H9 (cell line): ENCODE data around the gene MYLK. TPM values are rescaled to one million over a fixed set of nuclear protein-coding genes. Genes with fewer than 3 reads are reported as not detected.

Source experiments
- DNase-seq: peaks from one replicate; pipeline ENCODE4 v3.0.0-alpha.2; 2017
- H2AFZ ChIP-seq: one replicate; pipeline ENCODE4 v1.6.1; 2013; ENCODE audit warnings: mild to moderate bottlenecking, low read length, control low read depth, moderate library complexity
- H2AK5ac ChIP-seq: 2 replicates; pipeline ENCODE4 v1.6.1; 2013; ENCODE audit warnings: low read length, control low read depth, mixed read lengths; ENCODE audit not compliant: insufficient read length
- H2BK120ac ChIP-seq: one replicate; pipeline ENCODE4 v1.6.1; 2013; ENCODE audit warnings: low read depth, mild to moderate bottlenecking, low read length, control low read depth, inconsistent platforms; ENCODE audit not compliant: poor library complexity, severe bottlenecking
- H2BK12ac ChIP-seq: 2 replicates; pipeline ENCODE4 v1.6.1; 2013; ENCODE audit warnings: low read length, control low read depth, mixed read lengths, low read depth; ENCODE audit not compliant: insufficient read length
- H2BK15ac ChIP-seq: 2 replicates; pipeline ENCODE4 v1.6.1; 2013; ENCODE audit warnings: low read depth, low read length, control low read depth
- H2BK20ac ChIP-seq: one replicate; pipeline ENCODE4 v1.6.1; 2013; ENCODE audit warnings: low read depth, mild to moderate bottlenecking, low read length, control low read depth, inconsistent platforms; ENCODE audit not compliant: poor library complexity, severe bottlenecking
- H2BK5ac ChIP-seq: 2 replicates; pipeline ENCODE4 v1.6.1; 2013; ENCODE audit warnings: low read length, control low read depth, mixed read lengths; ENCODE audit not compliant: insufficient read length
- H3K14ac ChIP-seq: 2 replicates; pipeline ENCODE4 v1.6.1; 2013; ENCODE audit warnings: low read length, control low read depth; ENCODE audit not compliant: insufficient read depth
- H3K18ac ChIP-seq: 2 replicates; pipeline ENCODE4 v1.6.1; 2013; ENCODE audit warnings: low read depth, mild to moderate bottlenecking, mixed read lengths, low read length, control low read depth; ENCODE audit not compliant: insufficient read length
- H3K23ac ChIP-seq: 2 replicates; pipeline ENCODE4 v1.6.1; 2013; ENCODE audit warnings: low read length, control low read depth, mixed read lengths, low read depth; ENCODE audit not compliant: insufficient read length
- H3K23me2 ChIP-seq: 2 replicates; pipeline ENCODE4 v1.6.1; 2013; ENCODE audit warnings: low read depth, mild to moderate bottlenecking, mixed read lengths, low read length, control low read depth; ENCODE audit not compliant: insufficient read length, poor library complexity, severe bottlenecking
- H3K27ac ChIP-seq: 2 replicates; pipeline ENCODE4 v1.5.1; 2013; ENCODE audit warnings: low read length, control low read depth, mixed read lengths, low read depth; ENCODE audit not compliant: insufficient read length
- H3K27me3 ChIP-seq: 2 replicates; pipeline ENCODE4 v1.6.1; 2013; ENCODE audit warnings: low read length, control low read depth, inconsistent platforms; ENCODE audit not compliant: insufficient read depth
- H3K4ac ChIP-seq: 2 replicates; pipeline ENCODE4 v1.6.1; 2013; ENCODE audit warnings: low read depth, mild to moderate bottlenecking, control low read depth, inconsistent platforms, low read length, moderate library complexity
- H3K4me1 ChIP-seq: 2 replicates; pipeline ENCODE4 v1.6.1; 2013; ENCODE audit warnings: low read length, control low read depth, inconsistent platforms; ENCODE audit not compliant: insufficient read depth
- H3K4me2 ChIP-seq: 2 replicates; pipeline ENCODE4 v1.6.1; 2013; ENCODE audit warnings: low read length, control low read depth, mixed read lengths; ENCODE audit not compliant: insufficient read length, insufficient read depth
- H3K56ac ChIP-seq: 2 replicates; pipeline ENCODE4 v1.6.1; 2013; ENCODE audit warnings: low read depth, mild to moderate bottlenecking, mixed read lengths, low read length, control low read depth; ENCODE audit not compliant: insufficient read length
- H3K79me1 ChIP-seq: 2 replicates; pipeline ENCODE4 v1.6.1; 2013; ENCODE audit warnings: low read depth, mild to moderate bottlenecking, moderate library complexity, low read length, control low read depth, inconsistent platforms; ENCODE audit not compliant: insufficient read depth, poor library complexity, severe bottlenecking
- H3K79me2 ChIP-seq: 2 replicates; pipeline ENCODE4 v1.6.1; 2013; ENCODE audit warnings: low read length, control low read depth, inconsistent platforms; ENCODE audit not compliant: insufficient read depth
- H3K9ac ChIP-seq: 2 replicates; pipeline ENCODE4 v1.6.1; 2013; ENCODE audit warnings: low read length, control low read depth, mixed read lengths; ENCODE audit not compliant: insufficient read length; ENCODE audit errors: extremely low read depth
- H3K9me3 ChIP-seq: one replicate; pipeline ENCODE4 v1.6.1; 2013; ENCODE audit warnings: low read depth, low read length, inconsistent platforms; ENCODE audit not compliant: control insufficient read depth
- H3T11ph ChIP-seq: one replicate; pipeline ENCODE4 v1.6.1; 2013; ENCODE audit warnings: mild to moderate bottlenecking, low read length, control low read depth, inconsistent platforms
- H4K20me1 ChIP-seq: one replicate; pipeline ENCODE4 v1.6.1; 2013; ENCODE audit not compliant: control insufficient read depth, insufficient read length, insufficient read depth
- H4K5ac ChIP-seq: 2 replicates; pipeline ENCODE4 v1.6.1; 2013; ENCODE audit warnings: low read depth, mild to moderate bottlenecking, mixed read lengths, low read length, control low read depth; ENCODE audit not compliant: insufficient read length
- H4K8ac ChIP-seq: replicated peaks from 2 replicates; pipeline ENCODE4 v1.6.1; 2013; ENCODE audit warnings: low read length, control low read depth, mixed read lengths, low read depth; ENCODE audit not compliant: insufficient read length
- H4K91ac ChIP-seq: 2 replicates; pipeline ENCODE4 v1.6.1; 2013; ENCODE audit warnings: low read depth, mild to moderate bottlenecking, moderate library complexity, mixed read lengths, low read length, control low read depth; ENCODE audit not compliant: insufficient read length
- H3K27ac Mint-ChIP-seq, 3 experiments: 2 replicates in 2 of 3; 3 replicates in 1 of 3; pipeline ENCODE4 v1.8.0; 2020 to 2021; ENCODE audit warnings: mixed read lengths in 3 of 3, mild to moderate bottlenecking in 1 of 3, moderate library complexity in 1 of 3
- H3K27me3 Mint-ChIP-seq: 2 replicates; pipeline ENCODE4 v1.8.0; 2021; ENCODE audit warnings: low read depth, mild to moderate bottlenecking, moderate library complexity, mixed read lengths
- H3K36me3 Mint-ChIP-seq, 3 experiments: 2 replicates in 2 of 3; 3 replicates in 1 of 3; pipeline ENCODE4 v1.8.0; 2020 to 2021; ENCODE audit warnings: low read depth in 3 of 3, mixed read lengths in 3 of 3; ENCODE audit not compliant: insufficient read depth in 1 of 3
- H3K4me1 Mint-ChIP-seq, 2 experiments: 2 replicates each; pipeline ENCODE4 v1.8.0; 2020; ENCODE audit warnings: mixed read lengths in 2 of 2
- H3K4me3 Mint-ChIP-seq, 2 experiments: 2 replicates in 1 of 2; 3 replicates in 1 of 2; pipeline ENCODE4 v1.8.0; 2020 to 2021; ENCODE audit warnings: mild to moderate bottlenecking in 2 of 2, mixed read lengths in 2 of 2, moderate library complexity in 1 of 2
- H3K9me3 Mint-ChIP-seq, 2 experiments: 2 replicates in 1 of 2; 3 replicates in 1 of 2; pipeline ENCODE4 v1.8.0; 2020; ENCODE audit warnings: mild to moderate bottlenecking in 2 of 2, mixed read lengths in 2 of 2, moderate library complexity in 1 of 2
- WGBS: extraction: QIAGEN DNeasy Blood & Tissue Kit; methylation state at CpG from one replicate; pipeline ENCODE4 v1.1.7; 2013; ENCODE audit warnings: missing lambda C conversion rate, low lambda C conversion rate, mixed read lengths; ENCODE audit not compliant: insufficient read length; ENCODE audit errors: extremely low coverage; 5-methylcytosine and 5-hydroxymethylcytosine counted together
- total RNA-seq: library from RNA; stranded (reverse); gene quantifications from 2 replicates; pipeline ENCODE4 v1.2.1, GENCODE V29; 2021
- TF ChIP-seq, protein P1 (sequence below): fragments of 200-600 bp; sonication (generic); conservative IDR thresholded peaks from 3 replicates; pipeline ENCODE4 v1.8.0; 2021; ENCODE audit warnings: antibody characterized with exemption, mild to moderate bottlenecking

The MYLK gene
- total RNA-seq, 1 experiment from 2014 or later = 10.1 TPM

DNA sequence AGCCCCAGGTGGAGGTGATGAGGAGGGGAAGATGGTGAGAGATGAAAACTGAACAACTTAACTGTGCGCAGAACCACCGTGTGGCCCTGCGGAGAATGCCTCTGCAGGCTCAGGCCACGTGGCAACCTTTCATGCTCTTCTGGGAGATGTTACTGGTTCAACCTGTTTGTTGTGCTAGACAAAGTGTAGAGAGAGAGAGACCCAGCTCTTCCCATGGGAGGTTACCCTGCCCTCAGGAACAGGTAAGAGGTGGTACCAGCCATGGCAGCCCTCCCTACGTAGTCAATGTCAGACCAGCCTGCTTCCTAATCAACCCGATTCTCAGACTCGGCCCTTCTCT is 262.3 kb downstream of the MYLK start:
- Histone ChIP-seq H3K23ac (no peak overlapping the region), H4K8ac (no peak overlapping the region), H3K79me1 (no peaks in the 10 kb centered on the region), H3K23me2 (no peaks in the 10 kb centered on the region), H4K91ac (no peak overlapping the region), H2AK5ac (no peak overlapping the region), H4K20me1 (no peaks in the 10 kb centered on the region), H3K4ac (no peak overlapping the region), H2BK20ac (no peak overlapping the region), H3K4me1 (peaks cover 7% of the 10 kb centered on the region), H3K79me2 (no peaks in the 10 kb centered on the region), H3K27ac (no peak overlapping the region), H3K56ac (no peak overlapping the region), H3K14ac (no peak overlapping the region), H2BK12ac (no peak overlapping the region), H3K9me3 (no peaks in the 10 kb centered on the region), H3K27me3 (no peaks in the 10 kb centered on the region), H3T11ph (no peak overlapping the region), H2AFZ (no peak overlapping the region), H2BK120ac (no peak overlapping the region), H2BK15ac (no peak overlapping the region), H3K18ac (no peak overlapping the region), H4K5ac (no peak overlapping the region), H3K9ac (no peak overlapping the region), H3K4me2 (no peak overlapping the region), H2BK5ac (no peak overlapping the region)
- Mint-ChIP-seq H3K4me3 (no peak overlapping the region), H3K27ac (no peak overlapping the region; a peak in 1 of 7 replicates), H3K4me1 (peaks cover 12 to 13% of the 10 kb centered on the region in 2 experiments), H3K36me3 (no peaks in the 10 kb centered on the region; a peak in 1 of 7 replicates), H3K9me3 (no peaks in the 10 kb centered on the region), H3K27me3 (no peaks in the 10 kb centered on the region)
- no CpG with 5 or more reads among the region's 7 CpGs for WGBS
- DNase-seq = no peak
- TF ChIP-seq, protein P1, sequence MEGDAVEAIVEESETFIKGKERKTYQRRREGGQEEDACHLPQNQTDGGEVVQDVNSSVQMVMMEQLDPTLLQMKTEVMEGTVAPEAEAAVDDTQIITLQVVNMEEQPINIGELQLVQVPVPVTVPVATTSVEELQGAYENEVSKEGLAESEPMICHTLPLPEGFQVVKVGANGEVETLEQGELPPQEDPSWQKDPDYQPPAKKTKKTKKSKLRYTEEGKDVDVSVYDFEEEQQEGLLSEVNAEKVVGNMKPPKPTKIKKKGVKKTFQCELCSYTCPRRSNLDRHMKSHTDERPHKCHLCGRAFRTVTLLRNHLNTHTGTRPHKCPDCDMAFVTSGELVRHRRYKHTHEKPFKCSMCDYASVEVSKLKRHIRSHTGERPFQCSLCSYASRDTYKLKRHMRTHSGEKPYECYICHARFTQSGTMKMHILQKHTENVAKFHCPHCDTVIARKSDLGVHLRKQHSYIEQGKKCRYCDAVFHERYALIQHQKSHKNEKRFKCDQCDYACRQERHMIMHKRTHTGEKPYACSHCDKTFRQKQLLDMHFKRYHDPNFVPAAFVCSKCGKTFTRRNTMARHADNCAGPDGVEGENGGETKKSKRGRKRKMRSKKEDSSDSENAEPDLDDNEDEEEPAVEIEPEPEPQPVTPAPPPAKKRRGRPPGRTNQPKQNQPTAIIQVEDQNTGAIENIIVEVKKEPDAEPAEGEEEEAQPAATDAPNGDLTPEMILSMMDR = no peak
